GM12878 (cell line): Measurements from ENCODE around the gene ELP2. TPM values are rescaled to one million over a fixed set of nuclear protein-coding genes. Genes with fewer than 3 reads are reported as not detected.

Experiments
- ATAC-seq: fragments of 200-7000 bp; cut with Tn5 transposase; 3 replicates; pipeline ENCODE4 v1.9.1; 2020; ENCODE audit warnings: mild to moderate bottlenecking, moderate library complexity
- BruUV-seq: library from RNA; stranded (reverse); fragments of 400-500 nt; replicated peaks from 2 replicates; lab custom pipeline; 2021; lab: Mats Ljungman, UMichigan
- CTCF ChIA-PET: fragments of 300-600 bp; sonication (Branson Sonifier 250); formaldehyde crosslinking; extraction: SDS; loops from one replicate; lab custom pipeline; 2021; ENCODE audit warnings: inconsistent platforms; lab: Yijun Ruan, JAX
- POLR2A ChIA-PET: fragments of 350-600 bp; formaldehyde crosslinking; extraction: SDS; loops from one replicate; lab custom pipeline; 2021; ENCODE audit warnings: inconsistent platforms; lab: Charles Lee
- RAD21 ChIA-PET: fragments of 300-600 bp; sonication (Branson Sonifier 250); formaldehyde crosslinking; loops from one replicate; lab custom pipeline; 2023; ENCODE audit warnings: antibody characterized with exemption; ENCODE audit not compliant: unreplicated experiment; lab: Charles Lee
- SMC1A ChIA-PET: fragments of 300-600 bp; sonication (Branson Sonifier 250); formaldehyde crosslinking; loops from one replicate; lab custom pipeline; 2023; ENCODE audit not compliant: unreplicated experiment, uncharacterized antibody; lab: Charles Lee
- DNase-seq: peaks from one replicate; pipeline ENCODE4 v3.0.0-alpha.2; 2011; ENCODE audit warnings: low read depth, low spot score
- FAIRE-seq: peaks from 3 replicates; lab custom pipeline; 2011; peaks lifted over from hg19 to GRCh38; lab: Jason Lieb, UNC
- H2AFZ ChIP-seq: 2 replicates; pipeline ENCODE4 v1.6.0; 2011; ENCODE audit warnings: low read depth, low read length, control low read depth; ENCODE audit not compliant: control insufficient read depth
- H3K27ac ChIP-seq: 2 replicates; pipeline ENCODE4 v1.5.1; 2011; ENCODE audit warnings: control low read depth; ENCODE audit not compliant: control insufficient read depth, insufficient read depth
- H3K27me3 ChIP-seq, 2 experiments: replicated peaks in 1 of 2; 2 replicates each; pipeline versions ENCODE4 v1.6.0 to v1.6.1; 2011; ENCODE audit warnings: low read length in 1 of 2; ENCODE audit not compliant: control insufficient read depth in 2 of 2, insufficient read depth in 2 of 2
- H3K36me3 ChIP-seq, 2 experiments: 2 replicates each; pipeline ENCODE4 v1.5.1; 2011; ENCODE audit warnings: low read length in 1 of 2; ENCODE audit not compliant: control insufficient read depth in 2 of 2, insufficient read depth in 2 of 2
- H3K4me1 ChIP-seq: 2 replicates; pipeline ENCODE4 v1.6.1; 2011; ENCODE audit warnings: mild to moderate bottlenecking, low read length, moderate library complexity, mixed read lengths; ENCODE audit not compliant: control insufficient read depth, insufficient read depth
- H3K4me2 ChIP-seq: 2 replicates; pipeline ENCODE4 v1.6.0; 2011; ENCODE audit warnings: control low read depth; ENCODE audit not compliant: control insufficient read depth, insufficient read depth
- H3K4me3 ChIP-seq: fragments of 200-600 bp; sonication (generic); 2 replicates; pipeline ENCODE4 v1.5.1; 2016
- H3K79me2 ChIP-seq: 2 replicates; pipeline ENCODE4 v1.6.0; 2011; ENCODE audit warnings: low read length; ENCODE audit not compliant: control insufficient read depth, insufficient read depth
- H3K9ac ChIP-seq: 2 replicates; pipeline ENCODE4 v1.8.0; 2011; ENCODE audit warnings: low read length, control low read depth, mixed read lengths; ENCODE audit not compliant: control insufficient read depth, insufficient read depth
- H3K9me3 ChIP-seq: replicated peaks from 3 replicates; pipeline ENCODE4 v1.5.1; 2011; ENCODE audit warnings: mild to moderate bottlenecking, low read length; ENCODE audit not compliant: control insufficient read depth, insufficient read depth
- H4K20me1 ChIP-seq: 2 replicates; pipeline ENCODE4 v1.6.0; 2011; ENCODE audit not compliant: control insufficient read depth, insufficient read depth
- DPF2 ChIP-seq: fragments of 450-650 bp; IDR thresholded peaks from 2 replicates; pipeline ENCODE4 v1.6.1; 2017; ENCODE audit warnings: mild to moderate bottlenecking
- IKZF1 ChIP-seq: fragments of 450-650 bp; conservative IDR thresholded peaks from 2 replicates; pipeline ENCODE4 v1.6.1; 2017; ENCODE audit warnings: antibody characterized with exemption, mild to moderate bottlenecking
- JUND ChIP-seq: IDR thresholded peaks from 2 replicates; pipeline ENCODE4 v1.6.1; 2012; ENCODE audit warnings: low read depth, mild to moderate bottlenecking, low read length, improper control_type of control experiment, moderate library complexity
- KAT2A ChIP-seq: conservative IDR thresholded peaks from 2 replicates; pipeline ENCODE4 v1.6.1; 2011; ENCODE audit warnings: low read depth, low read length; ENCODE audit not compliant: control insufficient read depth
- NFIC ChIP-seq: IDR thresholded peaks from 2 replicates; pipeline ENCODE4 v1.6.1; 2012; ENCODE audit warnings: low read depth, mild to moderate bottlenecking, inconsistent platforms, low read length, moderate library complexity
- PAX5 ChIP-seq: IDR thresholded peaks from 2 replicates; pipeline ENCODE4 v1.6.1; 2011; ENCODE audit warnings: low read depth, low read length, borderline replicate concordance
- POLR2A ChIP-seq: IDR thresholded peaks from 2 replicates; pipeline ENCODE4 v1.6.1; 2011; ENCODE audit warnings: low read depth, mild to moderate bottlenecking, low read length
- RFX5 ChIP-seq: IDR thresholded peaks from 2 replicates; pipeline ENCODE4 v1.6.1; 2011; ENCODE audit warnings: low read depth, low read length, improper control_type of control experiment
- SMARCA5 ChIP-seq: fragments of 450-650 bp; IDR thresholded peaks from 2 replicates; pipeline ENCODE4 v1.6.1; 2017; ENCODE audit warnings: mild to moderate bottlenecking
- ZNF384 ChIP-seq: IDR thresholded peaks from 2 replicates; pipeline ENCODE4 v1.6.1; 2012; ENCODE audit warnings: low read depth, mild to moderate bottlenecking, low read length, improper control_type of control experiment, borderline replicate concordance
- WGBS: methylation state at CpG from one replicate; pipeline ENCODE4 v1.1.6; 2016; ENCODE audit warnings: low lambda C conversion rate; ENCODE audit not compliant: insufficient replicate concordance, insufficient coverage; ENCODE audit errors: missing lambda C conversion rate; 5-methylcytosine and 5-hydroxymethylcytosine counted together
- in situ Hi-C: fragments of 300-500 bp; cut with MboI; formaldehyde crosslinking; loops from 9 replicates; pipeline ENCODE4 v1.14.3; 2018; ENCODE audit warnings: mixed read lengths
- intact Hi-C: fragments of 100-400 bp; cut with micrococcal nuclease; formaldehyde crosslinking; loops from one replicate; pipeline ENCODE4 v1.14.2; 2022; ENCODE audit not compliant: unreplicated experiment
- polyA plus RNA-seq, 11 experiments: library from polyadenylated mRNA; depleted of rRNA in 4 of 11; unstranded in 6 of 11; stranded (reverse) in 5 of 11; fragments of >200 nt; fragmentation: Nextera tagmentation in 4 of 11; fragmentation: Illumina TruSeq in 1 of 11; extraction: Ambion mirVana in 4 of 11; extraction: Trizol in 1 of 11; gene quantifications; 1 replicate in 1 of 11; 2 replicates in 10 of 11; pipeline versions ENCODE4 v1.2.1 to v1.2.3, GENCODE V29; 2011 to 2016; ENCODE audit warnings: inconsistent platforms in 2 of 11, missing spikeins in 2 of 11, low read depth in 1 of 11
- total RNA-seq, 4 experiments: library from RNA; depleted of rRNA in 3 of 4; stranded (reverse); fragments of >200 nt in 3 of 4; fragmentation: Illumina TruSeq in 1 of 4; extraction: Trizol in 1 of 4; gene quantifications; 2 replicates each; pipeline versions ENCODE4 v1.2.1 to v1.2.3, GENCODE V29; 2013 to 2021
- TF ChIP-seq, protein P1 (sequence below): fragments of 450-650 bp; IDR thresholded peaks from 2 replicates; pipeline ENCODE4 v1.6.1; 2017; ENCODE audit warnings: low read depth, mild to moderate bottlenecking, moderate library complexity
- TF ChIP-seq, protein P2 (sequence below): fragments of 450-650 bp; IDR thresholded peaks from 2 replicates; pipeline ENCODE4 v1.6.1; 2016; ENCODE audit warnings: mild to moderate bottlenecking

The ELP2 gene
- total and polyA plus RNA-seq, 10 of the 15 experiments (the other 5 are each of a cell fraction or from before 2014, with no cell fraction given): 56.9 to 134 (median 88.5) TPM

DNA sequence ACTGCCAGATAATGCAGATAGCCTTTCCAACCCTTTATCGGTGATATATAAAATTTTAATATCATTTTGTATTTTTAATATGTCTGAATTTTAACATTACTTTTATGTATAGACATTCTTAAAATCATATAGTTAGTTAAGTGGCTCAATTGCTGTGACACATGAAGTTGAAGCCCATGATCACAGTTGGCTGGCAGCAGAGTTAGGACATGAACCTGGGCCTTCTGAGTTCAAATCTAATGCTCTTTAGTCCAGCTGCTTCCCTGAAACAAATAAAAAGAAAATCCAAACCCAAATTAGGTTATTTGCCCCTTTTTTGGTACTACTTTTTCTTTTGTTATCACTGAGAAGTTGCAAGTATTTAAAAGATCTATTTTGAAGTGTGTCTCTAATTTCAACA, 5.6 kb downstream of the ELP2 start:
- SMC1A ChIA-PET: interaction anchor here (0.6 to 1.1 kb wide), 3 partner anchors 24 to 721 kb away, joined by 3 read pairs; no protein-coding TSS in a partner anchor
- Histone ChIP-seq H3K4me2 (no peak overlapping the region), H2AFZ (no peak overlapping the region), H3K4me1 (peaks cover 7% of the 10 kb centered on the region; the same call in 1 of the 2 replicates), H3K27ac (no peak overlapping the region), H3K27me3 (no peaks in the 10 kb centered on the region), H3K79me2 (peaks cover 46% of the 10 kb centered on the region)
- ATAC-seq: no peak
- RAD21 ChIA-PET: no interaction called here
- POLR2A ChIA-PET: no interaction called here
- DNase-seq: no peak
- in situ Hi-C loops: no loop called here
- no TSS peak for BruUV-seq
- no peak for TF ChIP-seq NFIC
- TF ChIP-seq IKZF1: no peak
- no peak for TF ChIP-seq KAT2A
- TF ChIP-seq, protein P1, sequence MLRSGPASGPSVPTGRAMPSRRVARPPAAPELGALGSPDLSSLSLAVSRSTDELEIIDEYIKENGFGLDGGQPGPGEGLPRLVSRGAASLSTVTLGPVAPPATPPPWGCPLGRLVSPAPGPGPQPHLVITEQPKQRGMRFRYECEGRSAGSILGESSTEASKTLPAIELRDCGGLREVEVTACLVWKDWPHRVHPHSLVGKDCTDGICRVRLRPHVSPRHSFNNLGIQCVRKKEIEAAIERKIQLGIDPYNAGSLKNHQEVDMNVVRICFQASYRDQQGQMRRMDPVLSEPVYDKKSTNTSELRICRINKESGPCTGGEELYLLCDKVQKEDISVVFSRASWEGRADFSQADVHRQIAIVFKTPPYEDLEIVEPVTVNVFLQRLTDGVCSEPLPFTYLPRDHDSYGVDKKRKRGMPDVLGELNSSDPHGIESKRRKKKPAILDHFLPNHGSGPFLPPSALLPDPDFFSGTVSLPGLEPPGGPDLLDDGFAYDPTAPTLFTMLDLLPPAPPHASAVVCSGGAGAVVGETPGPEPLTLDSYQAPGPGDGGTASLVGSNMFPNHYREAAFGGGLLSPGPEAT: no peak
- TF ChIP-seq POLR2A: no peak
- no peak for TF ChIP-seq SMARCA5
- TF ChIP-seq DPF2: no peak
- no peak for TF ChIP-seq PAX5
- TF ChIP-seq RFX5: no peak
- TF ChIP-seq JUND: no peak
- TF ChIP-seq, protein P2, sequence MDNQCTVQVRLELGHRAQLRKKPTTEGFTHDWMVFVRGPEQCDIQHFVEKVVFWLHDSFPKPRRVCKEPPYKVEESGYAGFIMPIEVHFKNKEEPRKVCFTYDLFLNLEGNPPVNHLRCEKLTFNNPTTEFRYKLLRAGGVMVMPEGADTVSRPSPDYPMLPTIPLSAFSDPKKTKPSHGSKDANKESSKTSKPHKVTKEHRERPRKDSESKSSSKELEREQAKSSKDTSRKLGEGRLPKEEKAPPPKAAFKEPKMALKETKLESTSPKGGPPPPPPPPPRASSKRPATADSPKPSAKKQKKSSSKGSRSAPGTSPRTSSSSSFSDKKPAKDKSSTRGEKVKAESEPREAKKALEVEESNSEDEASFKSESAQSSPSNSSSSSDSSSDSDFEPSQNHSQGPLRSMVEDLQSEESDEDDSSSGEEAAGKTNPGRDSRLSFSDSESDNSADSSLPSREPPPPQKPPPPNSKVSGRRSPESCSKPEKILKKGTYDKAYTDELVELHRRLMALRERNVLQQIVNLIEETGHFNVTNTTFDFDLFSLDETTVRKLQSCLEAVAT: no peak
- TF ChIP-seq ZNF384: no peak
- TF ChIP-seq, all 136 proteins: peak for 0
- no peak for FAIRE-seq
- Histone ChIP-seq H4K20me1 (no peaks in the 10 kb centered on the region), H3K9me3 (no peaks in the 10 kb centered on the region), H3K36me3 (peaks cover 2 to 10% of the 10 kb centered on the region in 2 experiments; a peak in 3 of 4 replicates), H3K4me3 (no peak overlapping the region), H3K9ac (no peak overlapping the region)
- 100% methylated on average over 1 of the region's 1 CpG for WGBS
- intact Hi-C loops: no loop called here
- CTCF ChIA-PET: interaction anchor here (1.1 kb wide), 1 partner anchor 149 kb away, joined by 3 read pairs; no protein-coding TSS in a partner anchor
